Stimulated activated naive CD4-positive, alpha-beta T cell treated with Interleukin-2 at 50 U/mL for 16 hours (primary cell): Measurements from ENCODE around the gene ACR.

Experiments used
- DNase-seq: peaks from one replicate; lab custom pipeline; 2025; lab: John Stamatoyannopoulos, UW

ACR gene

DNA sequence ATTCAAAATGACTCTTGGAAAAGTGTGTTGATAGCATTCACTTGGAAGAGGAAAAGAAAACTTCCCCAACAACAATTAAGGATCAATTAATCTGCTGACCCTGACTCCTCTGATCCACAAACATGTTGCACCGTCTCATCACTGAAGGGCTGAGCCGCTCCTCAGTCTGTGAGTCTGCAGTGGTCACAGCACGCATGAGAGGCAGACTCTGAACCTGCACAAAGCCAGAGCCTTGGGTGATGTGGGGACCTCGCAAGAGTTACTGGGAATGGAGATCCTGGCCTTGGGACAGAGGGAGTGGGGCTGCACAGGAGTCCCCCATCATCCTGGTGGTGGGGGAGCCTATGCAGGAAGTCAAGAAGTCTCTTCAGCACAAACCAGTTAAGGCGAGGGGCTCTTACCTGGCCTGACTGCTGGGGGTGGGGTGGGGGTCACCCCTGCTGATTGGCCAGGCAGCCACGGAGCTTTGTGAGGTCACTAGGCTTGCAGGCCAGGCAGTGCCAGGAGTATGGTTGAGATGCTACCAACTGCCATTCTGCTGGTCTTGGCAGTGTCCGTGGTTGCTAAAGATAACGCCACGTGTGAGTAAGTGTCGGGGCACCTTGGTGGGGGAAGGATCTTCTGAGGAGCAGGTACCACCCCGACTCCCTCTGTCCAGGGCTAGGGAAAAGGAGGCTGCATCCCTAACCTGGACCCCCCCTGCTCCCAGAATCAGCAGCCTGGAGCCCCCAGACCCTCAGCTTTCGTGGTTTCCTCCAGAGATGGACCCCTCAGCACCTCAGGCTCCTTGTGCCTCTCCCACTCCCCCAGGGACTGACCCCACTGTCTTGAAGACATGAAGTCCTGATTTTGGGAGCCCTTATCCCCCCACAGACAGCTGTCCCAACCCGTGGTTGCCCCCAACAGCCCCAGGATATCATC is at the start of gene ACR:
TSS of gene ACR (plus strand) at position 477 of the 921 bp plus-strand sequence. CDS start at position 509, 32 bp downstream.
- no peak for DNase-seq

DNA sequence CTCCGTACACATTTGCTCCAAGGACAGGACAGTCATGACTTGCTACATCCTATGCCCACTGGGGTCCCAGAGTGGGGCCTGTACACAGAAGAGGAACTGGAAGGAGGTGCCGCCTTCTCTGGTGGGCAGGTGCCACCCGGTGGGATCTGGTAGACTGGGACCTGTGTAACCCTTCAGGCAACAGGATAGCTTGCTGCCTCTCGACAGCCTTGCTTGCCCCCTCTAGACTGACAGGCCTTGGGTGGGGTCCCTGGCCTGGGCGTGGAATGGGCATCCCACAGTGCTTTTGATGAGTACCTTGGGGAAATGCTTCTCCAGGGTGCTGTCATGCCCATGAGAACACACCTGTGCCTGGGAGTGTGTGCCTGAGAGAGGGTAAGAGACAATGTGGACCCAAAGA is 49.6 kb upstream of the ACR start:
- DNase-seq, result no peak

GRCh38 chr22:50691521-50691920 is 46.5 kb upstream of the ACR start:
- no peak for DNase-seq

GRCh38 chr22:50693462-50693861 is 44.5 kb upstream of the ACR start:
- no peak for DNase-seq

DNA sequence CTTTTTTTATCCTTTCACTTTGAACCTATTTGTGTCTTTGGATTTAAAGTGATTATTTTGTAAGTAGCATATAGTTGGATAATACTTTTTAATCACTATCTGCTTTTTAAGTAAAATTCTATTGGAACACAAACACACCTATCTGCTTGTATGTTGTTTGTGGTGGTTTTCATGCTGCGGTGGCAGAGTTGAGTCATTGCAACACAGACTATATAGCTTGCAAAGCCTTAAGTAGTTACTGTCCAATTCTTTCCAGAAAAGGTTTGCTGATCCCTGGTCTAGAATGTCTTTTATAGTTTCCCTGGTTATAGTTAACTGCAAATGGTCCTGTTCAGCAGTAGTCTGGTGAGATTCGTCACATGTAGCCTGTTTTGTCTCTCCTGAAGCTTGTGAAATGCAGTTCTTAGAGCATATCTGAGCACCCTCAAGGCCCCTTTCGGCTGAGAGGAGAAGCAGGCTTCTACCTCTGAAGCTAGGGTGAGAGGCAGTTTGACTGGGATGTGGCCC is 43.9 kb upstream of the ACR start:
- DNase-seq, result no peak

DNA sequence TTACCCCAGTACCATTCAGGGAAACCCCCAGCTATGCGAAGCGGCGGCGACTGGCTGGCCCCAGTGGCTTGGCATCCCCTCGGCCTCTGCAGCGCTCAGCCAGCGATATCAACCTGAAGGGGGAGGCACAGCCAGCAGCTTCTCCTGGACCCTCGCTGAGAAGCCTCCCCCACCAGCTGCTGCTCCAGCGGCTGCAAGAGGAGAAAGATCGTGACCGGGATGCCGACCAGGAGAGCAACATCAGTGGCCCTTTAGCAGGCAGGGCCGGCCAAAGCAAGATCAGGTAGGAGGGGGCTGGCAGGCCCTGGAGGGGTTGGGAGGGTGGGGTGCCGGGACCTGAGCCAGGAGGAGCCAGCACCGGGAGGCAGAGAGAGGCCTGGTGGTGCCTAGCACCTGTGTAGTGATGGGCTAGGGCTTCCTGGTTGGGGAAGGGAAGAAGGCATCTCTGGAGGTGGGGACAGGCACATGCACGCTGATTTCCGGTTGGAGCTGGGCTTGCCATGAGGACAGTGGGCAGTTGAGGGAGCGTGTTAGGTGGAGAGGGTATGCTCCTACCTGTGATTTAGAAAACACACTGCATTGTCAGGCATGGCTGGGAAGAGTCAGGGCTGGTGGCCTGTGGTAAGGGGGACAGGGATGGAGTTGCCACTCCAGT is 43.1 kb upstream of the ACR start:
- no peak for DNase-seq

- no peak for DNase-seq
These were observed 42.4 kb upstream of the ACR start for GRCh38 chr22:50695421-50696250.

DNA sequence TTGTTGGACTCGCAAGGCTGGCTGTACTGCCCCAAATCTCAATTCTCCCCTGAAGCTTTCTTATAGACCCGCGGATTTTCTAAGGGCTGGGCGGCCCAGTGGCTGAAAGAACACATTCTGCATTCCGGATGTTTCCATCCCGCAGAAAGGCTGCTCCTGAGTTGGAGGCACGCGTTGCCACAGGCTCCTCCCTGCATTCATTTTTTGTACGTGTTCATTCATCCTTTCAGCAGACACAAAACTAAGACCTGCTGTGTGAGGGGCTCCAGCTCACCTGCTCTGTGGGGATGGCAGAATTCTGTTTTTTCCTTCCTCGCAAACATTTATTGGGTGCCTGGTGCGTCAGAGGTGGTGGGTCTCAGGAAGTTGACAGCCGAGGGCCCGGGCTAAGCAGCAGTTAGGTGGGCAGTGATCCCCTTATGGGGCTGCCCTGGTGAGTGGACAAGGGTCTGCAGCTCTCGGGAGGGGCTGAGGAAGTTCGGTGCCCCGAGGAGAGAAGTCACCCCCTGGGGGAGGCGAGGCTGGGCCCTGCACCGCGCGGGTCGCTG is 41.7 kb upstream of the ACR start:
- DNase-seq, result no peak

DNA sequence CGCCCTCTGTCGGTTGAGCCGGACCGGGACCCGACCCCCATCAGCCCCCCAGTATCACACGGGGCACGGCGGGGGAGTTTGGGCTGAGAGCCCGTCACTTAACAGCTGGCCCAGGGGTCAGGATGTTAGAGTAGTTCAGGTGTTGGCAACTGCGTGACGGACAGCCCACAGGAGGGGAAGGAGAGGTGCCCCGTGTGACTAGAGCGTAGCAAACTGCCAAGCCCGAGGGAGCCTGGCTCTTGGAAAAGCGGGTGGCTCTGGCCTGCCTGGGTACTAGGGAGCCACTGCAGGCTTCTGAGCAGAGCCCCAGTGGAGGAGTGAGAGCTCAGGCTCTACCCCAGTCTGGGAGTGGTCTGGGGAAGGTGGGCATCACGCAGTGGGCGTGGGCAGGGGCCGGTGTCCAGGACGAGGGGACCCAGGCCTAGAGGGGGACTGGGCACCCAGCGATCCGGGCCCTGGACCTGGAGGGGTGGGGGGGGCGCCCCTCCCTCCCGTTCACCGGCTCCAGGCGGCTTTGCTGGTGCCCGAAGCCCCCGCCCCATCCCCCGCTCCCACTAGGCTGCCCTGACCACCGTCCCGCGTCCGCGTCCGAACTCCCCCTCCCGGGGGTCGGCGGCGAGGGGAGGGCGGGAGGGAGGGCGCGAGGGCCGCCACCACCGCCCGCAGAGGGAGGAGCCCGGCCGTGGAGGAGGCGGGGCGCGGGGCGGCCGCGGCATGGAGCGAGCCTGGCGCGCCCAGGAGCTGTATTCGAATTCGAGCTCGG is 41.0 kb upstream of the ACR start:
- DNase-seq, result no peak

- no peak for DNase-seq
These were observed 40.1 kb upstream of the ACR start for GRCh38 chr22:50697667-50698506.

GRCh38 chr22:50698546-50698945 is 39.5 kb upstream of the ACR start:
- DNase-seq, result no peak

DNA sequence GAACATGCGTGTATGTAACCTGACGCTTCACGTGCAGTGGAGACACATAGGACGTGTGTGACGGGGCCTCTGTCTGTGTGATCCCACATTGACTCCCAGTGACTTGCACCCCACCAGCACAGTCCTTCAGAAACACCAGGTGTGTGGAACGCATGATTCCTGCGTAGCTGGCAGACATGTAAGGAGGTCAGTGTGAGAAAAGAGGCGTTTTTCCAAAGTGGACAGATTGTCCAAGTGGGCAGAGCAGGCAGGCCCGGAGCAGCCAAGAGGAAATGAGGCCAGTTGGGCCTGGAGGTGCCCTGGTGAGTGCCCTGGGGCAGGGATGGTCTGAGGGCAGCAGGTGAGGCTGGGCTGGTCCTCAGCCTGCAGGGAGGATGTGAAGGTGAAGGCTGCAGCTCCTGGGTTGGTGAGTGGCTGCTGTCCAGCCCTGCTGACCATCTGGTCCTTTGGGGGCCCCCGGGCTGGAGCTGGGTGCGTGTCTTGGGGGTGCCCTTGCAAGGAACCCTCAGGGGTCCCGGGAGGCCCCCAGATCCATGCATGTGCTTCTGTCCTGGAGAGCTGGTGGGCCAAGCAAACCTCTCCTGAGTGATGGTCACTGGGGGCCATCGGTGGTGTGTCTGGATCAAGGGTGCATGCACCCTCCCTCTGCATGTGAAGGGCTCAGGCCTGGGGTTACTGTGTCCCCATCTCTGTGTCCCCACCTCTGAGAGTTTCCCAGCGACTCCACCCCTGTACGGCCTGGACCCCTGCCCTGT is 38.8 kb upstream of the ACR start:
- DNase-seq, result no peak

DNA sequence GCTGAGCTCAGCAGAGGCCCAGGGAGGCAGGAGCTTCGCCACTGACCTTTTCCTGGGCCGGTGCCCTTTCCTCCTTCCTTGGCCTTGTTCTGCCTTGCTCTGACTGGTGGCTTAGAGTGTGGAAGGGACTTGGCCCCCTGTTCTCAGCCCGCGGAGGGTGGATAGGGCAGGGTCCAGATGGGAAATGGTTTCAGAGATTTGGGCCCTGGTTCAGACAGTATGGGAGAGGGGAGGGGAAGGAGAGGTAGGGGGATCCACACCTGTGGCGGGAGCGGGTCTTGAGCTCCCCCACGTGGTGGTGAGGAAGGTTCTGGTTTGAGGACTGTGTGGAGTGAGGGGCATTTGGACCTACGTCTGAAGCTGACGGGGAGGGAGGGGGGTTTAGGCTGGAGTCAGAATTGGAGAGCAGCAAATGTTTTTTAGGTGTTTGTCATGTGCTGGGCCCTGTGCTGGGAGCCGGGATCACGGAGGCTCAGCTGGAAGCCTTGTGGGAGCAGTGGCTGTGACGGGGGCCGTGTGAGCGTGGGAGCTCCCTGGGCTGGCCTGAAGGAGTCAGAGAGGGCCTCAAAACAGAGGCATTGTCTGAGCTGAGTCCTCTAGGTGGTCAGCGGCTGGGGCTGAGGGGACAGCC is 38.1 kb upstream of the ACR start:
- DNase-seq, result no peak

DNA sequence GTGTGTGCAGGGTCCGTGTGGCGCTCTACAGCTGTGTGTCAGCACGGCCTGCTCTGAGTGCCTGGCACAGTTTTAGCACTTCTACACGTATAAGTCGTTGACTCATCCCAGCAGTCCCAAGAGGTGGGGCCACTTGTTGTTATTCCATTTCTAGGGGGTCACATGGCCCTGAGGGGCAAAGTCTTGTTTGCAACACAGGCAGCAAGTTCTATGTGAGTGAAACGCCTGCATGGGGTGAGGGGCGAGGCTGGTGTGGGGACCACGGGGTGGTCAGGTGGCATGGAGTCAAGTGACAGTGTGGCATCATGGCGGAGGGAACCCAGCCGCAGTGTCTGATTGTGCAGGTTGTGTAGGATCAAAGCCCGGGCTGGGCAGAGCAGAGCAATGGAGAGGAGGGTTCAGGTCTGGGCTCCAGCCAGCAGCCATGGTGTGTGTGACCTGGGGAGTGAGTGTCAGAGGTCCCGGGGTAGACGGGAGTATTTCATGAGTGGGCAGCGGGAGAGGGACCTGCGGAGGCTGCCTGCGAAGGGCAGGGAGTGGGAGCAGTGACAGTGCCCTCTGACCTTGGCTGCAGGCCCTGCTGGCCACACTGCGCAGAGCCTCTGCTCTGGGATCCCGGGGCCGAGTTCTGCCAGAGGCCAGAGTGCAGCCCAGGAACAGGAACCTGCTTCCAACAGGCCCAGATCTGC is 37.5 kb upstream of the ACR start:
- no peak for DNase-seq

GRCh38 chr22:50701076-50701419 is 37.0 kb upstream of the ACR start:
- DNase-seq, result no peak

GRCh38 chr22:50701428-50702154 is 36.4 kb upstream of the ACR start:
- DNase-seq, result no peak

- no peak for DNase-seq
These were observed 35.7 kb upstream of the ACR start for GRCh38 chr22:50702261-50702671.
